GM12892 (cell line): Measurements from ENCODE around the gene SLC1A3.

Source experiments
- POLR2A ChIP-seq: IDR thresholded peaks from 2 replicates; pipeline ENCODE4 v1.6.1; 2011; ENCODE audit warnings: low read depth, low read length, control low read depth
- POLR2AphosphoS5 ChIP-seq: IDR thresholded peaks from 2 replicates; pipeline ENCODE4 v1.6.1; 2011; ENCODE audit warnings: low read depth, low read length, control low read depth

GRCh38 chr5:36643162-36643561, 36.8 kb downstream of the SLC1A3 start:
- TF ChIP-seq POLR2A (no peak), POLR2AphosphoS5 (no peak)
